Fibroblast of lung (primary cell): ENCODE measurements around the gene GNAI2. TPM values are rescaled to one million over a fixed set of nuclear protein-coding genes. Genes with fewer than 3 reads are reported as not detected.

Source experiments
- DNase-seq, 2 donors: peaks; one replicate each; pipeline versions ENCODE4 v3.0.0 to v3.0.0-alpha.2; 2010; ENCODE audit warnings: low read depth in 2 of 2
- H2AFZ ChIP-seq: 2 replicates; pipeline ENCODE4 v1.5.1; 2012; ENCODE audit warnings: low read length, control low read depth, inconsistent platforms
- H3K27ac ChIP-seq: 2 replicates; pipeline ENCODE4 v1.5.1; 2011; ENCODE audit warnings: low read length, control low read depth; ENCODE audit not compliant: insufficient read depth
- H3K27me3 ChIP-seq: 2 replicates; pipeline ENCODE4 v1.5.1; 2011; ENCODE audit warnings: mild to moderate bottlenecking, low read length; ENCODE audit not compliant: control insufficient read depth, insufficient read depth
- H3K36me3 ChIP-seq: 2 replicates; pipeline ENCODE4 v1.5.1; 2011; ENCODE audit warnings: low read length; ENCODE audit not compliant: control insufficient read depth, insufficient read depth
- H3K4me1 ChIP-seq: 2 replicates; pipeline ENCODE4 v1.5.1; 2011; ENCODE audit warnings: low read length; ENCODE audit not compliant: control insufficient read depth, insufficient read depth; ENCODE audit errors: extremely low read depth
- H3K4me2 ChIP-seq: 2 replicates; pipeline ENCODE4 v1.5.1; 2011; ENCODE audit warnings: low read length, control low read depth; ENCODE audit not compliant: insufficient read depth; ENCODE audit errors: extremely low read depth
- H3K4me3 ChIP-seq, 4 experiments: fragments of 200-600 bp in 1 of 4; sonication (generic) in 1 of 4; replicated peaks in 1 of 4; 2 replicates each; pipeline ENCODE4 v1.5.1; 2011 to 2016; ENCODE audit warnings: low read length in 4 of 4, low read depth in 3 of 4, mild to moderate bottlenecking in 3 of 4, control low read depth in 2 of 4, inconsistent platforms in 1 of 4, mixed read lengths in 1 of 4; ENCODE audit not compliant: insufficient read depth in 1 of 4; ENCODE audit errors: control extremely low read depth in 1 of 4
- H3K79me2 ChIP-seq: 2 replicates; pipeline ENCODE4 v1.5.1; 2012; ENCODE audit warnings: mild to moderate bottlenecking, low read length, inconsistent platforms; ENCODE audit not compliant: control insufficient read depth, insufficient read depth
- H3K9ac ChIP-seq: 2 replicates; pipeline ENCODE4 v1.5.1; 2011; ENCODE audit warnings: mild to moderate bottlenecking, low read length, control low read depth; ENCODE audit not compliant: insufficient read depth
- H3K9me3 ChIP-seq: 2 replicates; pipeline ENCODE4 v1.5.1; 2012; ENCODE audit warnings: low read depth, low read length; ENCODE audit not compliant: control insufficient read depth, insufficient read depth
- H4K20me1 ChIP-seq: 2 replicates; pipeline ENCODE4 v1.5.1; 2011; ENCODE audit warnings: low read length; ENCODE audit not compliant: control insufficient read depth, insufficient read depth; ENCODE audit errors: extremely low read depth
- EZH2 ChIP-seq: IDR thresholded peaks from 2 replicates; pipeline ENCODE4 v1.5.1; 2012; ENCODE audit warnings: low read length, control low read depth, mild to moderate bottlenecking; ENCODE audit errors: missing control alignments
- polyA plus RNA-seq, 2 donors: library from polyadenylated mRNA; depleted of rRNA in 1 of 2; stranded (reverse) in 1 of 2; unstranded in 1 of 2; fragments of >200 nt; gene quantifications; 2 replicates each; pipeline ENCODE4 v1.2.1, GENCODE V29; 2011 to 2012; ENCODE audit warnings: missing spikeins in 1 of 2
- total RNA-seq: library from RNA; depleted of rRNA; stranded (reverse); fragments of >200 nt; gene quantifications from 2 replicates; pipeline ENCODE4 v1.2.1, GENCODE V29; 2014
- TF ChIP-seq, protein P1 (sequence below), 2 donors: IDR thresholded peaks in 1 of 2; conservative IDR thresholded peaks in 1 of 2; 1 replicate in 1 of 2; 2 replicates in 1 of 2; pipeline ENCODE4 v1.5.1; 2011 to 2012; ENCODE audit warnings: low read length in 2 of 2, control low read depth in 1 of 2, inconsistent platforms in 1 of 2, low read depth in 1 of 2, mild to moderate bottlenecking in 1 of 2

GNAI2 gene
- total and polyA plus RNA-seq, 2 donors (not counting 1 experiment from before 2014, with no cell fraction given), result 238 to 704 TPM

DNA sequence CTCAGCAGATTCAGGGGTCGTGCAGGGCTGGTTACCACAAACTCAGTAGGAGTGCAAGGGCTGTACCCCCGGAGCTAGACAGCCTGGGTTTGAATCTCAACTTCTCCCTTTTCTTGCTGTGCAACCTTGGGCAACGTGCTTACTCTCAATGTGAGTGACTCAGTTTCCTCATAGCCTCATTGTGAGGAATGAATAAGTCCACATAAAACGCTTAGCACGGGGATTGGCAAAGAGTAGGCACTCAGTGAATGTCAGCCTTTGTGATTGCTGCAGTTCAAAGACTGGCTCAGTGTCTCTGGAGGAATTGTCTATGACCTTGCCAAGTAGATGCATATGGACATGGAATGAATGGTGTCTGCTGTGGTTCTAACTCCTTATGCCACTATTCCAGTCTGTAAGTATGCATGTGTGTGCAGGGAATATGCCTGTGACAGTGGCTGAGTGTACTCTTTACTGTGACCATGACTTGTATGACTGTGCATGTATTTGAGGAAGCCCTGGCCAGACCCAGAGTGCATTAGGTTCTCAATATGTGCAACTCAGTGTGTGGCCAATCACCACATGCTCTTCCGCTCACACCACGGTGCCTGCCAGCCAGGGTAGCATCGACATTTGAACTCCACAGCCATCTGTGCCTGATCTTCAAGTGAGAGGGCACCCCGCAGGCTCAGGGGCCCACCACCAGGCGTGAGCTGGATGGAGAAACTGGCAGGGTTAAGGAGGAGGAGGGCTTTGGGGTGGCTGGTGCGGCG is 64.1 kb downstream of the GNAI2 start:
- peak in 1 of 2 donors; percentile 57 for DNase-seq
- Histone ChIP-seq H3K36me3 (peaks cover 2% of the 10 kb centered on the region), H2AFZ (peak overlapping the region; percentile 60), H3K27me3 (no peaks in the 10 kb centered on the region), H3K27ac (peak overlapping the region; percentile 82), H3K4me3 (peak overlapping the region; percentile 39 to 60 (median 48)), H4K20me1 (no peaks in the 10 kb centered on the region), H3K9me3 (no peaks in the 10 kb centered on the region), H3K9ac (peak overlapping the region; percentile 68), H3K4me1 (peaks cover 15% of the 10 kb centered on the region), H3K79me2 (no peaks in the 10 kb centered on the region), H3K4me2 (peak overlapping the region; percentile 89)
- TF ChIP-seq, protein P1, sequence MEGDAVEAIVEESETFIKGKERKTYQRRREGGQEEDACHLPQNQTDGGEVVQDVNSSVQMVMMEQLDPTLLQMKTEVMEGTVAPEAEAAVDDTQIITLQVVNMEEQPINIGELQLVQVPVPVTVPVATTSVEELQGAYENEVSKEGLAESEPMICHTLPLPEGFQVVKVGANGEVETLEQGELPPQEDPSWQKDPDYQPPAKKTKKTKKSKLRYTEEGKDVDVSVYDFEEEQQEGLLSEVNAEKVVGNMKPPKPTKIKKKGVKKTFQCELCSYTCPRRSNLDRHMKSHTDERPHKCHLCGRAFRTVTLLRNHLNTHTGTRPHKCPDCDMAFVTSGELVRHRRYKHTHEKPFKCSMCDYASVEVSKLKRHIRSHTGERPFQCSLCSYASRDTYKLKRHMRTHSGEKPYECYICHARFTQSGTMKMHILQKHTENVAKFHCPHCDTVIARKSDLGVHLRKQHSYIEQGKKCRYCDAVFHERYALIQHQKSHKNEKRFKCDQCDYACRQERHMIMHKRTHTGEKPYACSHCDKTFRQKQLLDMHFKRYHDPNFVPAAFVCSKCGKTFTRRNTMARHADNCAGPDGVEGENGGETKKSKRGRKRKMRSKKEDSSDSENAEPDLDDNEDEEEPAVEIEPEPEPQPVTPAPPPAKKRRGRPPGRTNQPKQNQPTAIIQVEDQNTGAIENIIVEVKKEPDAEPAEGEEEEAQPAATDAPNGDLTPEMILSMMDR (conservative IDR thresholded peaks at IDR 0.05 in 1 of 2, IDR thresholded peaks at IDR 0.05 in 1 of 2; ENCODE audit: low read depth in 1 of 2, low read length in 2 of 2), result no peak
- TF ChIP-seq EZH2, result no peak

DNA sequence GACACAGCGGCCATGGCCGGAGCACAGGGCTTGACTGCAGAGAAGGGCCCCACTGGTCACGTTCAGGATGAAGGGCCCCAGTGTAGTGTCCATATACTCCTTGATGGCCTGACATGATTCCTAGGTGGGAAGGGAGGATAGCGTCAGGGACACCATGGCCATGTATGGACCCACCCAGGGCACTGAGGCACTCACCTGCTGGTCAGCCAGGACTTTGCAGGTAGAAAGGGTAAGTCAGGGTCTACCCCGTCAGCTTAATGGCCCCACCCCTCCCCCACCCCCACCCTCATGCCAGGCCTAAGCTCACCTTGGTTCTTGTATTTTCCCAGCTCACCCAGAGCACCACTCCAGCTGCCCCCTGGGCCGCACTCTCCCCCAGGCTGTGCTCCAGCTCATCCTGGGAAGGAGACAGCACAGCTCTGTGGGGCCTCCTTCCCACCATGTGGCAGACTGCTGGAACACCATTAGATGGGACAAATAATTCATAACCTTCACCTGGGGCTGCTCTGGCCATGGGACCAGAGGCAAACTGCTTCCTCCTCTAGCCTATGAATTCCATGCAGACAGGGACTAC is 64.8 kb downstream of the GNAI2 start:
- TF ChIP-seq, protein P1 (conservative IDR thresholded peaks at IDR 0.05 in 1 of 2, IDR thresholded peaks at IDR 0.05 in 1 of 2; ENCODE audit: low read depth in 1 of 2, low read length in 2 of 2), result no peak
- no peak for TF ChIP-seq EZH2
- no peaks in the 10 kb centered on the region for H3K9me3 ChIP-seq
- peaks cover 2% of the 10 kb centered on the region for H3K36me3 ChIP-seq
- peak overlapping the region in 1 of 4 experiments; percentile 60 for H3K4me3 ChIP-seq
- no peak overlapping the region for H2AFZ ChIP-seq
- H3K9ac ChIP-seq, result no peak overlapping the region
- H3K27ac ChIP-seq, result peak overlapping the region; percentile 82
- no peak for DNase-seq
- no peaks in the 10 kb centered on the region for H4K20me1 ChIP-seq
- H3K27me3 ChIP-seq, result no peaks in the 10 kb centered on the region
- no peaks in the 10 kb centered on the region for H3K79me2 ChIP-seq
- H3K4me1 ChIP-seq, result peaks cover 15% of the 10 kb centered on the region
- H3K4me2 ChIP-seq, result peak overlapping the region; percentile 89

DNA sequence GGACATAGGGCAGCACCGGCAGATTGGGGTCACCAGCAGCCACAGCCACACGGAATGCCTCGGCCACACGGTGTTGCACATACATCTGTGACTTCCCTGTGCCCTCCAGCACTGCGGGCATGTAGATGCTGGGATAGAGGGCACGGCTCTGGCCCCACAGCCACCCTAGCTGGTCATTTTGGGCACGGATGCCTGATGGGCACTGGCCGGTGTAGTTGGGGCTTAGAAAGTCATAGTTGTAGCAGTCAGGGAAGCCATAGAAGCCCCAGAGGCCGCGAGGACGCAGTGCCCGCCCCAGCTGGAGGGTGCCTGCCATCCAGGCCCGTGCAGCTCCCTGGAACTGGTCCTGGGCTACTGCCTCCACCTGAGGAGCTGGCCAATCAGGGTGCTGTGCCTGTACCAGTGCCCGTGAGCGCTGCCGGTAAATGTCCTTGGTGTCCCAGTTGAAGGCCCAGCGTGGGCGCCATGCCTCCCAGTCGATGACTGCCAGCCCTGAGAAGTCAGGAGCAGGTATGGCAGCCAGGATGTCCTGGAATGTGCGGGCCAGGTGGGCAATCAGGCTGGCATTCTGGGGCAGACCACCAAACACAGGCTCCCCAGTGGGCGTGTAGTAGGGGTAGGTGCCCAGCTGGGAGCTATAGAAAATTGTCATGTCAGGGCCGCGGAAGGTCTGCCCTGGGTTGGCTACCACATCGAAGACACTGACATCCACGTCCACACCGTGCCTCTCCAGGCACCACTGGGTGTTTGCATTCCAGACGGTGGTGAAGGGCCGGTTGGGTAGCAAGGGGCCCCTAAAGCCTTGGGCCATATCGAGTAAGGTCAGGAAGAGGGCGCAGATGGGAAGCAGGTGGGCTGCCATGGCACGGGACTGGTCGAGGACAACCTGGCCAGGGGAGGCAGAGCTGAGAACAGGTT is 66.3 kb downstream of the GNAI2 start:
- no peaks in the 10 kb centered on the region for H3K36me3 ChIP-seq
- H3K4me1 ChIP-seq, result peaks cover 15% of the 10 kb centered on the region
- no peaks in the 10 kb centered on the region for H3K79me2 ChIP-seq
- H4K20me1 ChIP-seq, result no peaks in the 10 kb centered on the region
- no peaks in the 10 kb centered on the region for H3K9me3 ChIP-seq
- no peak for TF ChIP-seq EZH2
- TF ChIP-seq, protein P1 (conservative IDR thresholded peaks at IDR 0.05 in 1 of 2, IDR thresholded peaks at IDR 0.05 in 1 of 2; ENCODE audit: low read depth in 1 of 2, low read length in 2 of 2), result no peak
- no peak for DNase-seq
- H3K27me3 ChIP-seq, result no peaks in the 10 kb centered on the region
- no peak overlapping the region for H3K4me3 ChIP-seq
- H2AFZ ChIP-seq, result no peak overlapping the region
- no peak overlapping the region for H3K27ac ChIP-seq
- H3K9ac ChIP-seq, result no peak overlapping the region
- H3K4me2 ChIP-seq, result no peak overlapping the region
